Skeletal muscle tissue (tissue), 4 donors: ENCODE measurements around the gene CDC42BPA. TPM values are rescaled to one million over a fixed set of nuclear protein-coding genes. Genes with fewer than 3 reads are reported as not detected.

Experiments
- H3K27ac ChIP-seq: one replicate; pipeline ENCODE4 v1.7.0; 2013; ENCODE audit warnings: mild to moderate bottlenecking, low read depth, low read length, inconsistent platforms
- H3K27me3 ChIP-seq, 3 donors: one replicate each; pipeline ENCODE4 v1.7.0; 2013; ENCODE audit warnings: low read length in 3 of 3; ENCODE audit not compliant: control insufficient read depth in 3 of 3, insufficient read depth in 3 of 3
- H3K36me3 ChIP-seq, 3 donors: one replicate each; pipeline ENCODE4 v1.7.0; 2013; ENCODE audit warnings: low read length in 3 of 3; ENCODE audit not compliant: control insufficient read depth in 3 of 3, insufficient read depth in 3 of 3
- H3K4me1 ChIP-seq, 3 donors: one replicate each; pipeline ENCODE4 v1.7.0; 2013; ENCODE audit warnings: low read length in 3 of 3, mild to moderate bottlenecking in 3 of 3; ENCODE audit not compliant: control insufficient read depth in 3 of 3, insufficient read depth in 3 of 3
- H3K4me3 ChIP-seq, 3 donors: one replicate each; pipeline ENCODE4 v1.7.0; 2013; ENCODE audit warnings: low read length in 3 of 3
- H3K9ac ChIP-seq, 3 donors: one replicate each; pipeline ENCODE4 v1.7.0; 2013; ENCODE audit warnings: low read length in 3 of 3, mild to moderate bottlenecking in 3 of 3, moderate library complexity in 2 of 3, low read depth in 1 of 3
- H3K9me3 ChIP-seq, 3 donors: one replicate each; pipeline ENCODE4 v1.7.0; 2013; ENCODE audit warnings: low read length in 3 of 3; ENCODE audit not compliant: control insufficient read depth in 3 of 3
- total RNA-seq: library from RNA; depleted of rRNA; stranded (reverse); fragments of >200 nt; gene quantifications from one replicate; pipeline ENCODE4 v1.2.3, GENCODE V29; 2014
- donor health status: Osteomylitis.

The CDC42BPA gene, protein sequence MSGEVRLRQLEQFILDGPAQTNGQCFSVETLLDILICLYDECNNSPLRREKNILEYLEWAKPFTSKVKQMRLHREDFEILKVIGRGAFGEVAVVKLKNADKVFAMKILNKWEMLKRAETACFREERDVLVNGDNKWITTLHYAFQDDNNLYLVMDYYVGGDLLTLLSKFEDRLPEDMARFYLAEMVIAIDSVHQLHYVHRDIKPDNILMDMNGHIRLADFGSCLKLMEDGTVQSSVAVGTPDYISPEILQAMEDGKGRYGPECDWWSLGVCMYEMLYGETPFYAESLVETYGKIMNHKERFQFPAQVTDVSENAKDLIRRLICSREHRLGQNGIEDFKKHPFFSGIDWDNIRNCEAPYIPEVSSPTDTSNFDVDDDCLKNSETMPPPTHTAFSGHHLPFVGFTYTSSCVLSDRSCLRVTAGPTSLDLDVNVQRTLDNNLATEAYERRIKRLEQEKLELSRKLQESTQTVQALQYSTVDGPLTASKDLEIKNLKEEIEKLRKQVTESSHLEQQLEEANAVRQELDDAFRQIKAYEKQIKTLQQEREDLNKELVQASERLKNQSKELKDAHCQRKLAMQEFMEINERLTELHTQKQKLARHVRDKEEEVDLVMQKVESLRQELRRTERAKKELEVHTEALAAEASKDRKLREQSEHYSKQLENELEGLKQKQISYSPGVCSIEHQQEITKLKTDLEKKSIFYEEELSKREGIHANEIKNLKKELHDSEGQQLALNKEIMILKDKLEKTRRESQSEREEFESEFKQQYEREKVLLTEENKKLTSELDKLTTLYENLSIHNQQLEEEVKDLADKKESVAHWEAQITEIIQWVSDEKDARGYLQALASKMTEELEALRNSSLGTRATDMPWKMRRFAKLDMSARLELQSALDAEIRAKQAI (N-terminal part only)
- 44.4 TPM for total RNA-seq

DNA sequence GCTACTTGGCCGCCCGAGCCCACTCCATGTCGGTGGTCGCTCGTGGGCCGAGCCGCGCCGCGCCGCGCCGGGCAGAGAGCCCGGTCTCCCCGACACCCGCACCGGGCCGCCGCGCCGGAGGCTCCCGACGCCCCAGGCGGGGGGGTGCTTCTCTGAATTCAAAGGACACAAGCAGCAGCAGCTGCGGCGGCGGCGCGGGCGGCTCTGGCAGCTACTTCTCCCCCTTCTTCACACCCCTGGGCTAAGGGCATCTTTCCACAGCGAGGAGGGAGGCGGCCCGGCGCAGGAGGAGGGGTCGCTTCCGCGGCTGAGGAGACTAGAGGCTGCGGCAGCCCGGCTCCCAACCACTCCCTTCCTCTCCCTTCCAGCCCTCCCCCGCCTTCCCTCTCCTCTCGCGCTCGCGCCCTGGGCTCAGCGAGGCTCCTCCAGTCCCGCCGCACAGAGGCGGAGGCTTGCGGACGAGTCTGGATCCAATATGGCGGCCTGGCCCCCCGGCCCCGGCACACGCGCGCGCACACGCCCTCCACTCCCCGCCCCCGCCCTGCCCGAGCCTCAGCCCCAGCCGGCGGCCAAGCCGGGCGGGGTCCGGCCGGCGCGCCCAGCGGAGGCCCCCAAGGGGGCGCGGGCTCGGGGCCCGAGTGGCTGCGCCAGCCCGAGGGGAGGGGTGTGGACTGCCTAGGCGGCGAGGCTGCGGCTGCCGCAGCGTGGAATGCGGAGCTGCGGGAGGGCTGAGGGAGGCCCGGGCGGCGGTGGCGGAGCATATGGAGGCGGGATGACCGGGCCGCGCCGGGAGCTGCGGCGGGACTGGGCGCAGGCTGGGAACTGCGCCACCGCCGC is at the start of gene CDC42BPA:
TSS of gene CDC42BPA (minus strand) at position 477 of the 837 bp plus-strand sequence. CDS start 1,310 bp downstream, outside the sequence.
- Histone ChIP-seq H3K9me3 (no peaks in the 10 kb centered on the region), H3K27me3 (no peaks in the 10 kb centered on the region), H3K27ac (peak within 1 kb of the TSS; percentile 82)

DNA sequence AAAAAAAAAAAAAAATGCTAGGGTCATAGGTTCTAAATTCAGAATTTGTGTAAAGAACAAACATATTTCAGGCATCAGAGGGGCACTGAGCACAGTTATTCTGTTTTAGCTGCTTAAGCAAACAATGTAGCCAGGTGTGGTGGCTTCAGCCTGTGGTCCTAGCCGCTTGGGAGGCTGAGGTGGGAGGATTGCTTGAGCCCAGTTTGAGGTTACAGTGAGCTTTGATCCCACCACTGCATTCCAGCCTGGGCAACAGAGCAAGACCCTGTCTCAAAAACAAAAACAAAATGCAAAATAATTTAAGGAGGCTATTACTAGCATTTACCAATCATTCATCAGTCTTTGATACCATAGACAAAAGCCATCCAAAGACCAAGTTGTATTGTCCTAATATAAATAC is 49.7 kb upstream of the CDC42BPA start:
- Histone ChIP-seq H3K27ac (no peak overlapping the region), H3K9me3 (no peaks in the 10 kb centered on the region), H3K9ac (no peak overlapping the region), H3K36me3 (no peaks in the 10 kb centered on the region), H3K4me1 (no peaks in the 10 kb centered on the region), H3K27me3 (no peaks in the 10 kb centered on the region), H3K4me3 (no peak overlapping the region)

More for the DNA sequence above, at the start of gene CDC42BPA:
- H3K4me3 ChIP-seq = peak within 1 kb of the TSS; percentile 71 to 94 (median 91)
- peak within 1 kb of the TSS; percentile 85 to 92 (median 87) for H3K9ac ChIP-seq
- H3K36me3 ChIP-seq = no peaks in the 10 kb centered on the region
- peaks cover 3 to 5% (median 3%) of the 10 kb centered on the region in 3 donors for H3K4me1 ChIP-seq

DNA sequence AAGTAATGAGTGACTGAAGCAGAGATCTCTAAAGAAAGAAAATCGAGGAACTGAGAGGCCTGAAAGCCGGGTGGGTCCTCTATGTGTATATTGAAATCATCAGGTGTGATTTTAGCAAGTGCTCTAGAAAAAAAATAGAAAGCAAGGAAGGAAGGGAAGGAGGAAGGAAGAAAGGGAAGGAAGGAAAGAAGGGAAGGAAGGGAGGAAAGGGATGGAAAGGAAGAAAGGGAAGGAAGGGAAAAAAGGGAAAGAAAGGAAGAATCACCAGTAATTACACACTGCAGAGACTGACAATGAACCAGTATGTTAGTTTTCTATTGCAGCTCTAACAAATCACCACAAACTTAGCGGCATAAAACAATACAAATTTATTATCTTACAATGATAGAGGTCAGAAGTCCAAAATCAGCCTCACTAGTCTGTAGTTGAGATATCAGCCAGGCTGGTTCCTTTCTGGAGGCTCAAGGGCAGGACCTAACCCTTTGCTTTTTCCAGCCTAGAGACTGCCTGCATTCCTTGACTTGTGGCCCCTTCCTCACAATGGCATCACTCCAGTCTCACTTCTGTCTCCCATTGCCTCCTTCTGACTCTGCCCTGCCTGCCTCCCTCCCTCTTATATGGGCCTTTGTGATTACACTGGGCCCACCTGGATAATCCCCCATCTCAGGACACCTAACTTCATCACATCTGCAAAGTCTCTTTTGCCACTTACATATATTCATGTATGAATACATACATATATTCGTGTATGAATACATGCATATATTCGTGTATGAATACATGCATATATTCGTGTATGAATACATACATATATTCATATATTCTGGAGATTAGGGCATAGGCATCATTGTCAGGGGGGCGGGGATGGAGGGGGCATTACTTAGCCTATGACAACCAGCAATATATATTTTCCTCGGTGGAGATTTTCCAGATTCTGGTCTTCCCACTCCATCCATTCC is 47.5 kb upstream of the CDC42BPA start:
- H3K4me1 ChIP-seq = no peaks in the 10 kb centered on the region
- H3K9ac ChIP-seq = no peak overlapping the region
- H3K27ac ChIP-seq = no peak overlapping the region
- no peaks in the 10 kb centered on the region for H3K36me3 ChIP-seq
- no peaks in the 10 kb centered on the region for H3K27me3 ChIP-seq
- no peaks in the 10 kb centered on the region for H3K9me3 ChIP-seq
- no peak overlapping the region for H3K4me3 ChIP-seq

DNA sequence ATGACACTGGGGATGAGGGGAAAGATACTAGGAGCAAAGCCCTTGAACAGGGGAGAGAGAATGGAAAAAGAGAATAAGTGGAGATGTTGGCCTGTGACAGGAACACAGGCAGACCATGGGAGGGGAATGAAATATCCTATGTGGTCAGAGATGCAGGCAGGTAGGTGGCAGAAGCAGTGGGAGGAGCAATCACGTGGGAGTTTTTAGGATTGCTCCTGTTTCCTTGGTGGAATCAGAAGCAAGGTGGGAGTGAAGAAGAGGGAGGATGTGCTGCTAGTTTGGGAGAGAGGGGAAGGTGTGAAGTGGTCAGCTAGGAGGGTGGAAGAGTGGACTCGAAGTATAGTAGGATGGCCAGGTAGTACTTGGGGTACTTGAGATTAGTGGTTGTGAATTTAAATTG is 46.4 kb upstream of the CDC42BPA start:
- H3K27ac ChIP-seq = no peak overlapping the region
- no peaks in the 10 kb centered on the region for H3K36me3 ChIP-seq
- no peaks in the 10 kb centered on the region for H3K9me3 ChIP-seq
- H3K9ac ChIP-seq = no peak overlapping the region
- H3K4me1 ChIP-seq = no peaks in the 10 kb centered on the region
- H3K4me3 ChIP-seq = no peak overlapping the region
- H3K27me3 ChIP-seq = no peaks in the 10 kb centered on the region

DNA sequence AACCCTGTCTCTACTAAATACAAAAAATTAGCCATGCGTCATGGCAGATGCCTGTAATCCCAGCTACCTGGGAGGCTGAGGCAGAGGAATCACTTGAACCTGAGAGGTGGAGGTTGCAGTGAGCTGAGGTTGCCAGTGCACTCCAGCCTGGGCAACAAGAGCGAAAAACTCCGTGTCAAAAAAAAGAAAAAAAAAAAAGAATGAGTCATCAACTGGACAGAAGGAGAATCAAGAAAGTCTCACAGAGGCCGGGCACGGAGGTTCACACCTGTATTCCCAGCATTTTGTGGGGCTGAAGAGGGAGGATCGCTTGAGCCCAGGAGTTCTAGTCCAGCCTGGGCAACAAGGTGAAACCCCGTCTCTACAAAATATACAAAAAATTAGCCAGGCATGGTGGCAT is 45.5 kb upstream of the CDC42BPA start:
- Histone ChIP-seq H3K4me1 (no peaks in the 10 kb centered on the region), H3K9me3 (no peaks in the 10 kb centered on the region), H3K36me3 (no peaks in the 10 kb centered on the region), H3K9ac (no peak overlapping the region), H3K27ac (no peak overlapping the region), H3K27me3 (no peaks in the 10 kb centered on the region), H3K4me3 (no peak overlapping the region)

DNA sequence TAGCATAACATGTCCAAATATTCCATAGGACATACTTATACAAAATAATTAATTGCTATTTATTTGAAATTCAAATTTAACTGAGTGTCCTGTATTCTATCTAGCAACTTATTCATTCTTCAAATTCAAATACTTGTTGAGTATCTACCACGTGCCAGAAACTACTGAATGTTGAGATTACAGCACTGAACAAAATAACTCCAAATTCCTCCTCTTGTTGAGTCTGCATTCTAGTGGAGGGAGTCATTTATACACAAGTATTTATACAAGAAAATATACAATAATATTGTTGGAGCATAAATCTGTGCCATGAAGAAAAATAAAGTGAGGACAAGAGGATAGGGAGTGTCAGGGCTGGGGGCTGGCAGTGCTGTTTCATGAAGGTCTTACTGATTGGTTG is 43.7 kb upstream of the CDC42BPA start:
- H3K9ac ChIP-seq = no peak overlapping the region
- no peak overlapping the region for H3K4me3 ChIP-seq
- H3K9me3 ChIP-seq = no peaks in the 10 kb centered on the region
- no peaks in the 10 kb centered on the region for H3K27me3 ChIP-seq
- peaks cover 5 to 10% (median 9%) of the 10 kb centered on the region in 3 donors for H3K4me1 ChIP-seq
- no peak overlapping the region for H3K27ac ChIP-seq
- no peaks in the 10 kb centered on the region for H3K36me3 ChIP-seq

- peak overlapping the region; percentile 75 for H3K27ac ChIP-seq
- H3K9ac ChIP-seq = no peak overlapping the region
- H3K4me3 ChIP-seq = peak overlapping the region in 2 of 3 donors; percentile 36 to 38
- H3K36me3 ChIP-seq = no peaks in the 10 kb centered on the region
- no peaks in the 10 kb centered on the region for H3K9me3 ChIP-seq
- H3K4me1 ChIP-seq = peaks cover 9 to 18% (median 18%) of the 10 kb centered on the region in 3 donors
- H3K27me3 ChIP-seq = no peaks in the 10 kb centered on the region
Observed at GRCh38 chr1:227357927-227358302, 39.6 kb upstream of the CDC42BPA start.

- peaks cover 9 to 23% (median 22%) of the 10 kb centered on the region in 3 donors for H3K4me1 ChIP-seq
- peak overlapping the region; percentile 75 for H3K27ac ChIP-seq
- H3K36me3 ChIP-seq = no peaks in the 10 kb centered on the region
- peak overlapping the region; percentile 34 to 41 (median 38) for H3K4me3 ChIP-seq
- no peaks in the 10 kb centered on the region for H3K27me3 ChIP-seq
- no peak overlapping the region for H3K9ac ChIP-seq
- no peaks in the 10 kb centered on the region for H3K9me3 ChIP-seq
Observed at GRCh38 chr1:227357171-227357926, 39.1 kb upstream of the CDC42BPA start.
